ENCODE measurements around the gene HUNK.

HUNK gene

GRCh38 chr21:32004291-32004690 lies 131.5 kb downstream of the HUNK start:
- H3K4me3 ChIP-seq (ENCODE audit: low read depth, low read length), result no peak overlapping the region
- no peak for TF ChIP-seq CTCF (conservative IDR thresholded peaks at IDR 0.05; ENCODE audit: low read depth, low read length)
- DNase-seq (ENCODE audit: low read depth), result no peak

- no peak overlapping the region for H3K4me3 ChIP-seq (ENCODE audit: low read depth, low read length)
- no peak for TF ChIP-seq CTCF (conservative IDR thresholded peaks at IDR 0.05; ENCODE audit: low read depth, low read length)
- no peak for DNase-seq (ENCODE audit: low read depth)
Observed at GRCh38 chr21:32007456-32007855, 134.6 kb downstream of the HUNK start.

- H3K4me3 ChIP-seq (ENCODE audit: low read depth, low read length), result no peak overlapping the region
- no peak for DNase-seq (ENCODE audit: low read depth)
- no peak for TF ChIP-seq CTCF (conservative IDR thresholded peaks at IDR 0.05; ENCODE audit: low read depth, low read length)
Observed at GRCh38 chr21:32008714-32009113, 135.9 kb downstream of the HUNK start.

GRCh38 chr21:32009263-32009662 lies 136.4 kb downstream of the HUNK start:
- no peak for DNase-seq (ENCODE audit: low read depth)
- TF ChIP-seq CTCF (conservative IDR thresholded peaks at IDR 0.05; ENCODE audit: low read depth, low read length), result no peak

GRCh38 chr21:32015461-32016139 lies 142.8 kb downstream of the HUNK start:
- no peak for DNase-seq (ENCODE audit: low read depth)
- no peak overlapping the region for H3K4me3 ChIP-seq (ENCODE audit: low read depth, low read length)

More at GRCh38 chr21:32009263-32009662, 136.4 kb downstream of the HUNK start:
- no peak overlapping the region for H3K4me3 ChIP-seq (ENCODE audit: low read depth, low read length)

GRCh38 chr21:32018381-32018780 lies 145.6 kb downstream of the HUNK start:
- no peak for TF ChIP-seq CTCF (conservative IDR thresholded peaks at IDR 0.05; ENCODE audit: low read depth, low read length)

More at GRCh38 chr21:32015461-32016139, 142.8 kb downstream of the HUNK start:
- TF ChIP-seq CTCF (conservative IDR thresholded peaks at IDR 0.05; ENCODE audit: low read depth, low read length), result no peak

GRCh38 chr21:32020564-32020963 lies 147.7 kb downstream of the HUNK start:
- no peak for DNase-seq (ENCODE audit: low read depth)
- no peak for TF ChIP-seq CTCF (conservative IDR thresholded peaks at IDR 0.05; ENCODE audit: low read depth, low read length)
- H3K4me3 ChIP-seq (ENCODE audit: low read depth, low read length), result no peak overlapping the region

More at GRCh38 chr21:32018381-32018780, 145.6 kb downstream of the HUNK start:
- H3K4me3 ChIP-seq (ENCODE audit: low read depth, low read length), result no peak overlapping the region
- no peak for DNase-seq (ENCODE audit: low read depth)

All from choroid plexus epithelial cell (primary cell).